Sigmoid colon (tissue), 7 donors: ENCODE results near the gene PRKCA. TPM values are rescaled to one million over a fixed set of nuclear protein-coding genes. Genes with fewer than 3 reads are reported as not detected.

Experiments
- DNase-seq: peaks from one replicate; pipeline ENCODE4 v3.0.0-alpha.2; 2019
- H3K27ac ChIP-seq, 4 donors: fragments of 200-600 bp; sonication (generic); one replicate each; pipeline ENCODE4 v1.5.1; 2016 to 2019; ENCODE audit warnings: mild to moderate bottlenecking in 1 of 4
- H3K27me3 ChIP-seq, 3 donors: fragments of 200-600 bp; sonication (generic); one replicate each; pipeline ENCODE4 v1.5.1; 2019; ENCODE audit warnings: mild to moderate bottlenecking in 1 of 3
- H3K36me3 ChIP-seq, 4 donors: fragments of 200-600 bp; sonication (generic); one replicate each; pipeline ENCODE4 v1.5.1; 2016 to 2019
- H3K4me1 ChIP-seq, 4 donors: fragments of 200-600 bp; sonication (generic); one replicate each; pipeline ENCODE4 v1.5.1; 2017 to 2019
- H3K4me3 ChIP-seq, 4 donors: fragments of 200-600 bp; sonication (generic); one replicate each; pipeline ENCODE4 v1.5.1; 2017 to 2019; ENCODE audit warnings: mild to moderate bottlenecking in 2 of 4, moderate library complexity in 1 of 4
- H3K9me3 ChIP-seq, 4 donors: fragments of 200-600 bp in 3 of 4; sonication (generic) in 3 of 4; one replicate each; pipeline versions ENCODE4 v1.5.1 to v1.6.1; 2013 to 2019
- EP300 ChIP-seq, 4 donors: sonication (generic); formaldehyde crosslinking; IDR thresholded peaks; one replicate each; pipeline ENCODE4 v1.6.1; 2017; ENCODE audit warnings: antibody characterized with exemption in 4 of 4
- POLR2A ChIP-seq, 2 donors: fragments of 450-650 bp; IDR thresholded peaks; one replicate each; pipeline ENCODE4 v1.6.1; 2016; ENCODE audit warnings: antibody characterized with exemption in 2 of 2, mild to moderate bottlenecking in 2 of 2, moderate library complexity in 2 of 2
- POLR2AphosphoS5 ChIP-seq, 4 donors: sonication (generic); formaldehyde crosslinking; IDR thresholded peaks; one replicate each; pipeline ENCODE4 v1.6.1; 2017; ENCODE audit warnings: antibody characterized with exemption in 4 of 4
- WGBS, 2 donors: extraction: QIAGEN DNeasy Blood & Tissue Kit; methylation state at CpG; one replicate each; pipeline ENCODE4 v1.1.7; 2013; 5-methylcytosine and 5-hydroxymethylcytosine counted together
- intact Hi-C: fragments of 100-400 bp; cut with DNase I; formaldehyde crosslinking; loops from one replicate; pipeline ENCODE4 v1.15.1; 2023
- polyA plus RNA-seq, 3 donors: library from polyadenylated mRNA; stranded (reverse); fragments of 200-250 nt; gene quantifications; one replicate each; pipeline ENCODE4 v1.2.3, GENCODE V29; 2013
- total RNA-seq, 4 donors: library from RNA; depleted of rRNA; stranded (reverse); fragments of >200 nt; gene quantifications; one replicate each; pipeline ENCODE4 v1.1.0, GENCODE V29; 2016
- TF ChIP-seq, protein P1 (sequence below), 4 experiments: fragments of 450-650 bp in 3 of 4; fragments of 200-600 bp in 1 of 4; IDR thresholded peaks; one replicate each; pipeline ENCODE4 v1.5.1; 2016 to 2019; ENCODE audit warnings: antibody characterized with exemption in 4 of 4, mild to moderate bottlenecking in 3 of 4, moderate library complexity in 2 of 4
- donor health status: healthy with polysubstance abuse.
- donor health status: Bipolar disorder and iron deficiency.
- donor health status: healthy.

The PRKCA gene
- total and polyA plus RNA-seq, 7 donors = 6.6 to 58.4 (median 42.6) TPM

DNA sequence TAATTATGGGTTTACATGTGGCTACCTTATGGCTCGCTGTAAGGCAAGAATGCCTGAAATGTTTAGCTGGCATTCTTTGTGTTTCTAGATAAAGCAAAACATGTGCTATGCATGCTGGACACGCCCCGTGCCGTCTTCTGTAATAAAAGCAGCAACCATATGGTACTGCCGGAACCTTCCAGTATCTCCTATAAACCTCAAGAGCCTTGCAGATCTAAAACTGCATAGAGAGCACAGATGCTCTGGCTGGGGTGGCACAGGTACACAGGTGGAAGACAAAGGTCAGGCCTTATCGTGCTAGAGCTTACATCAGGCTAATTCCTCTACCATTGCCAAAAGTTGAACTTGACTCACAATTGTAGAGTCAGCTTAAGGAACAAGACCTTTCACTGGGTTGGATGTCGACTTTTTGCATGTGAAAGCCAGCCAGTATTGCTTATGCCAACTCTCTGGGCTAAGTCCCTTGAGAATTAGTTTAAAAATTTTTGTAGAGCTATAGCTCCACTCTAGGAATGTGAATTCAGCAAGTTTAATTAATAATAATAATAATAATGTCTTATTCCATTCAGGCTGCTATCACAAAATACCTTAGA lies 345.1 kb downstream of the PRKCA start:
- 24 to 75% methylated on average over 7 of the region's 7 CpGs for whole genome bisulfite sequencing, 2 donors
- DNase-seq = no peak
- TF ChIP-seq POLR2AphosphoS5 (IDR thresholded peaks at IDR 0.05) = no peak
- TF ChIP-seq POLR2A (IDR thresholded peaks at IDR 0.05) = no peak
- TF ChIP-seq EP300 (IDR thresholded peaks at IDR 0.05) = no peak
- TF ChIP-seq, protein P1, sequence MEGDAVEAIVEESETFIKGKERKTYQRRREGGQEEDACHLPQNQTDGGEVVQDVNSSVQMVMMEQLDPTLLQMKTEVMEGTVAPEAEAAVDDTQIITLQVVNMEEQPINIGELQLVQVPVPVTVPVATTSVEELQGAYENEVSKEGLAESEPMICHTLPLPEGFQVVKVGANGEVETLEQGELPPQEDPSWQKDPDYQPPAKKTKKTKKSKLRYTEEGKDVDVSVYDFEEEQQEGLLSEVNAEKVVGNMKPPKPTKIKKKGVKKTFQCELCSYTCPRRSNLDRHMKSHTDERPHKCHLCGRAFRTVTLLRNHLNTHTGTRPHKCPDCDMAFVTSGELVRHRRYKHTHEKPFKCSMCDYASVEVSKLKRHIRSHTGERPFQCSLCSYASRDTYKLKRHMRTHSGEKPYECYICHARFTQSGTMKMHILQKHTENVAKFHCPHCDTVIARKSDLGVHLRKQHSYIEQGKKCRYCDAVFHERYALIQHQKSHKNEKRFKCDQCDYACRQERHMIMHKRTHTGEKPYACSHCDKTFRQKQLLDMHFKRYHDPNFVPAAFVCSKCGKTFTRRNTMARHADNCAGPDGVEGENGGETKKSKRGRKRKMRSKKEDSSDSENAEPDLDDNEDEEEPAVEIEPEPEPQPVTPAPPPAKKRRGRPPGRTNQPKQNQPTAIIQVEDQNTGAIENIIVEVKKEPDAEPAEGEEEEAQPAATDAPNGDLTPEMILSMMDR (IDR thresholded peaks at IDR 0.05) = no peak
- Histone ChIP-seq H3K36me3 (peaks cover 0 to 25% (median 4%) of the 10 kb centered on the region in 4 donors), H3K27me3 (no peaks in the 10 kb centered on the region), H3K4me1 (peaks cover 2 to 39% (median 30%) of the 10 kb centered on the region in 4 donors), H3K9me3 (no peaks in the 10 kb centered on the region), H3K27ac (no peak overlapping the region), H3K4me3 (no peak overlapping the region)
- intact Hi-C loops = no loop called here

DNA sequence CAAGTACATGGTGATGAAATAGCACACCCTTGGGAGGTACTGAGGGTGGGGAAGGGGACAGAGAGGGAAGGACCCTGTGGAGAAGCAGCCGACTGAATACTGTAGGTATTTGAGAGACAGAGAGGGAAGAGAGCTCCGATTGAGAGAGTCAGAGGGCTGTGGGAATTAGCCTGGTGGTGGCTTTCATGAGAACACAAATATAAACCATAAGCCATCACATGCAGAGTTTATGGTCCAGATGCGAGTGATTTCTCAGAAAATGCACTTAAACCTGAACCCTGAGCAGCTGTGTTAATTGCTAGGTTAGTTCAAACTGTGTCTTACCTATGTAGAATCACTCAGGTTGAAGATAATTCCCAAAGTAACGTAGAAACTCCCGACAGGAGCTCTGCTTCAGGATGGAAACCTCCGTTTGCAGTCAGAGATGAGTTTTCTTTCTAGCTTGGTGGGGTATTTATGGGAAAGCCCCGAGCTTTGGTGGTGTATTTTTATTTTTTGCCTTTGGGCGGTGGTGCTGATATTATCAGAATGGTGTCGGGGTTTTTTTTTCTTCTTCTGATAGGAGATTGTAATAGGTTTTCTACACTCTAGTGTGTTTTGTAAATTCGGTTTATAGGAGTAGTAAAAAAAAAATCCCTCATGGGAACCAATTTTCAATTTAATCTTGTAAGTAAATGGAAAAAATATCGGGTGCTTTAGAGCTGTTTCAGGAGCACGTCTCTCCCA lies 347.6 kb downstream of the PRKCA start:
- peaks cover 0 to 25% (median 3%) of the 10 kb centered on the region in 4 donors for H3K36me3 ChIP-seq
- H3K27me3 ChIP-seq = no peaks in the 10 kb centered on the region
- TF ChIP-seq, protein P1 (IDR thresholded peaks at IDR 0.05) = no peak
- TF ChIP-seq POLR2A (IDR thresholded peaks at IDR 0.05) = no peak
- no peak for TF ChIP-seq EP300 (IDR thresholded peaks at IDR 0.05)
- TF ChIP-seq POLR2AphosphoS5 (IDR thresholded peaks at IDR 0.05) = no peak
- H3K9me3 ChIP-seq = no peaks in the 10 kb centered on the region
- intact Hi-C loops = no loop called here
- no peak for DNase-seq
- 90% methylated on average over 12 of the region's 12 CpGs for WGBS, 2 donors
- peaks cover 0 to 38% (median 27%) of the 10 kb centered on the region in 4 donors for H3K4me1 ChIP-seq
- H3K4me3 ChIP-seq = no peak overlapping the region
- no peak overlapping the region for H3K27ac ChIP-seq

DNA sequence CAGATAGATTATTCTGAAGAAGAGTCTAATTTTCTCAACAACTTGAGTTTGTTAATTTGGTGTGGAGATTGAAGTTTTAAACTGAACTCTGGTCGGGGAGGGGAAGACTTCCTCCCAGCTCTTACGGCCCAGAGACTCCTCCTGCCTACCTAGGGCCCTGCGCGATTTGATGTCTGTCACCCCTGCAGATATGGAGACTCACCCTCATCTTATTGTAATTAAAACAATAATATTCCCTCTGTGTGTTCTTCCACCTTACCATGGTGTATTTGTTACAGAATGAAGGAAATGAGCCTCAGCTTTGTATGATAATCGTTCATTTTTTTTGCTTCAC lies 348.1 kb downstream of the PRKCA start:
- Histone ChIP-seq H3K27me3 (no peaks in the 10 kb centered on the region), H3K4me3 (no peak overlapping the region), H3K36me3 (peaks cover 0 to 20% (median 3%) of the 10 kb centered on the region in 4 donors), H3K9me3 (no peaks in the 10 kb centered on the region), H3K27ac (no peak overlapping the region), H3K4me1 (peaks cover 0 to 42% (median 30%) of the 10 kb centered on the region in 4 donors)
- no peak for DNase-seq
- no peak for TF ChIP-seq POLR2AphosphoS5 (IDR thresholded peaks at IDR 0.05)
- no peak for TF ChIP-seq POLR2A (IDR thresholded peaks at IDR 0.05)
- TF ChIP-seq EP300 (IDR thresholded peaks at IDR 0.05) = no peak
- TF ChIP-seq, protein P1 (IDR thresholded peaks at IDR 0.05) = no peak
- WGBS, 2 donors = 63 to 91% methylated on average over 5 of the region's 5 CpGs
- intact Hi-C loops = no loop called here

DNA sequence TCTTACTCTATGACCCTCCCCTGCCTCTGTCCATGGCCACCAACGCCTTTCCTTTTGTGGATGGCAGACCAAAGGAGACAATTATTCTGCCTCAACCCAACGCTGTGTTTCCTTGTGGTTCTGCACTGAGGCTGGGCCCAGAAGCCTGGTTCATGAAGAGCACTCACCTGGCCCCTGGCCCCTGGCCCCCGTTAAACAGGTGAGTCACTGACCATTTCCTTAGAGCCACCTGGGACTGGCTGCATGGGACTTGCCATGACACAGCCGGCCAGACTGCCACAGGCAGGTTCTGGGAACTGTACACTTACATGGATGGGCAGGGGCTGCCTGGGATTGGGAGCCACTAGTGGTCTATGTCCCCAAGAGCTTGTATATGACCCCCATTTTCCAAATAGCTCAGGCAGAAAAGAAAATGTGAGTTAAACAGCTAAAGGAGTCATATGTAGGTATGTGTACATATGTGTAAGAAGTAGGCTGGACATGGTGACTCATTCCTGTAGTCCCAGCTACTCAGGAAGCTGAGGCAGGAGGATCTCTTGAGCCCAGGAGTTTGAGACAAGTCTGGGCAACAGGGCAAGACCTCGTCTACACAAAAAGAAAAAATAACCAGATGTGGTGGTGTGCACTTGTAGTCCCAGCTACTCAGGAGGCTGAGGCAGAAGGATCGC lies 350.6 kb downstream of the PRKCA start:
- H3K9me3 ChIP-seq = no peaks in the 10 kb centered on the region
- H3K4me1 ChIP-seq = peaks cover 0 to 51% (median 37%) of the 10 kb centered on the region in 4 donors
- no peak overlapping the region for H3K4me3 ChIP-seq
- H3K36me3 ChIP-seq = no peaks in the 10 kb centered on the region
- TF ChIP-seq, protein P1 (IDR thresholded peaks at IDR 0.05) = no peak
- TF ChIP-seq POLR2AphosphoS5 (IDR thresholded peaks at IDR 0.05) (no peak), POLR2A (IDR thresholded peaks at IDR 0.05) (no peak), EP300 (IDR thresholded peaks at IDR 0.05) (no peak)
- WGBS, 2 donors = 93% methylated on average over 6 of the region's 6 CpGs
- no peaks in the 10 kb centered on the region for H3K27me3 ChIP-seq
- no peak for DNase-seq
- no peak overlapping the region for H3K27ac ChIP-seq
- intact Hi-C loops = no loop called here
